ENCODE data around the gene UNC5C. TPM values are rescaled to one million over a fixed set of nuclear protein-coding genes. Genes with fewer than 3 reads are reported as not detected.

UNC5C gene
- total RNA-seq, 4 donors from 2014 or later, result 4.6 to 8.1 (median 6.0) TPM

- no peak for ATAC-seq (ENCODE audit: low FRiP score)
Observed at GRCh38 chr4:95379633-95380032, 169.1 kb downstream of the UNC5C start.

DNA sequence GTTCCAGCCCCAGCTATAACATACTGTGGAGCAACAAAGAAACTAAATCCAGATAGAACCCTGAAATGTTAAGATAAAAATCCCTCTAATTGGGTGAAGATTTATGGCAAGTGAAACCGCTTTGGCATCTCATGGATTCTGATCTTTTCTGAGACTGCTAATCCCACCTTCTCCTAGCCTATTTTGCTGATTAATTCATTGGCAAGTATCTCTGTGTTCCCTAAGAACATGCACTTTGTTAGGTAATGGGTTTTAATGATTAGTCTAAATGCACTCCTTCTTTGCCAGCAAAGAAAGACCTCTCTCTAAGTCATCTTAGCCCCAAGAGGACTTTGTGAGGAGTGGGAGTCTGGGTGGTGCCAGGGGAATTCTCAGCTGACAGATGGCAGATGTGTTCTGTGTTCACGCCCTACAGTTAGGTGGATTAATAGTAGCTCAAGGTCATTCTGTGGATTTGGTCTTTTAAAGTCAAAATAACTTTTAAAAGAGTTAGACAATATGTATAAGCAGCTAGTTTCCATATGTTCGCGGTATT lies 171.3 kb downstream of the UNC5C start:
- TF ChIP-seq CTCF (IDR thresholded peaks at IDR 0.05), result no peak
- ATAC-seq (ENCODE audit: low FRiP score) (no peak), DNase-seq (ENCODE audit: low spot score) (no peak)

More at GRCh38 chr4:95379633-95380032, 169.1 kb downstream of the UNC5C start:
- DNase-seq (ENCODE audit: low spot score), result no peak
- TF ChIP-seq CTCF (IDR thresholded peaks at IDR 0.05), result no peak

GRCh38 chr4:95371476-95372224 lies 177.1 kb downstream of the UNC5C start:
- ATAC-seq (ENCODE audit: low FRiP score), result no peak
- TF ChIP-seq CTCF (IDR thresholded peaks at IDR 0.05), result no peak
- no peak for DNase-seq (ENCODE audit: low spot score)

GRCh38 chr4:95367824-95368223 lies 180.9 kb downstream of the UNC5C start:
- no peak for DNase-seq (ENCODE audit: low spot score)
- TF ChIP-seq CTCF (IDR thresholded peaks at IDR 0.05), result no peak
- no peak for ATAC-seq (ENCODE audit: low FRiP score)

DNA sequence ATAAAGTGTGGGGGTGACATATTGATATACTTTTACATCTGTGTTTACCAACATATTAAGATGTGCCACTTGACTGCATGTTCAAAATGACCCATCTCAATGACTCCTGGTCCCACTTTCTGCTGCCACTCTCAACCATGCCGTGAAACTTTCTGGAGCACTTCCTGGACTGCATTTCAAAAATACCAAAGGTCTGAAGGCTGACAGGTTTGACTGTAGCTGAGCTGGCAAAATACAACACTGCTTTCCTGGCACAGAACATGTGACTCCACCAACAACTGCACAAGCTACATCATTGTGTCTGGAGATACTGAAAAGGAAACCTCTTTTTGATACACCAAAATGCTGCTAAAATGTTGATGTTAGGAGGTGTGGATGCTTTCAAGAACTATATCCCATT lies 184.8 kb downstream of the UNC5C start:
- DNase-seq (ENCODE audit: low spot score), result no peak
- ATAC-seq (ENCODE audit: low FRiP score), result no peak
- TF ChIP-seq CTCF (IDR thresholded peaks at IDR 0.05), result no peak

- DNase-seq (ENCODE audit: low spot score) (no peak), ATAC-seq (ENCODE audit: low FRiP score) (no peak)
- TF ChIP-seq CTCF (IDR thresholded peaks at IDR 0.05), result no peak
Observed at GRCh38 chr4:95363559-95363925, 185.2 kb downstream of the UNC5C start.

Measured in omental fat pad (tissue), 4 donors.